ENCODE results near the gene TP53.
"Not testable (repeated sequence)": the region's sequence is repeated elsewhere in the genome, so short reads cannot be mapped to it uniquely, and the experiment has no call there.

TP53 gene

DNA sequence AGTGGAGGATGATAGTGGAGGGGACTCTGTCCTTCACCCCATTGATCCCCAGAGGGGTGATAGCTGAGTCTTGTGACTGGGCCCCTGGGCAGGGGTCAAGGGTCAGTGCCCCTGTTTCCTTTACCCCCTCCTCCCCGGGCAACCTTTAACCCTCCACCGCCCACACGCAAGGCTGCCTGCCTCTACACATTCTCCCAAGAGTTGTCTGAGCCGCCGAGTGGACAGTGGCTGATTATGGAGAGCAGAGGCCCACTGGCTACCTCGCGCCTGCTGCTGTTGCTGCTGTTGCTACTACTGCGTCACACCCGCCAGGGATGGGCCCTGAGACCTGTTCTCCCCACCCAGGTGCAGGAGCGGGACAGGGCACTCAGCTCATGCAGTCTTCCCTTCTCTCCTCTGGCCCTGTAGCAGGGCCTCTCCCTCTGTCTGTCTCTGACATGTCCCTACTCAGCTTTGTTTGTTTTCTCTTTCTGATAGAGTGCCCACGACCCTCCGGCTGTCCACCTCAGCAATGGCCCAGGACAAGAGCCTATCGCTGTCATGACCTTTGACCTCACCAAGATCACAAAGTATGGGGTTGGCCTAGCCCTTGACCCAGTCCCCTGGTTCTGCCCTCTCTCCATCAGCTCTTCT lies 57.2 kb downstream of the TP53 start, which contains the start of gene SHBG:
SHBG (plus strand) TSS at position 197 of the 633 bp plus-strand sequence; CDS start at position 235, 38 bp downstream.
- no peak for DNase-seq

GRCh38 chr17:7627250-7628121 lies 59.8 kb downstream of the TP53 start, which contains the start of gene SAT2:
Gene SAT2, minus strand, starts transcription at chr17:7627821. Its CDS starts 186 bp downstream, at chr17:7627635.
- DNase-seq = peak; percentile 89

- no peak for DNase-seq
Observed at GRCh38 chr17:7626956-7627249, 60.4 kb downstream of the TP53 start.

DNA sequence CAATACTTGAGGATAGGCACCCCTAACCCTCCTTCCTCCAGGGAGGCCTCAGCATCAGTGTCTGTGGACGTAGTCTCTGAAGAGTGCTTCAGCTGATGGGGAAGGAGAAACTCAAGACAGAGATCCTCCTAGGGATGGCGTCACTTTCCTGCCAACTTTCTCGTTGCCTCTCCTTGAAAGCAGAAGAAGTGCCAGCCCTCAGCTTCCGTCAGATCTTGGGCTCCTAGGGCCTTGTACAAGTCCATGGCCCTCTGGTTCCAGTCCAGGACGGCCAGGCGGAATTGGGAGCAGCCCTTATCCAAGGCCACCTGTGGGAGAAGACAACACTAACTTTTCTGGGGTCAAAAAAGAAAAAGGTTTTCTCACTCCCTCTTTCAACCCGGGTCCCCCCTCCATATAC lies 61.0 kb downstream of the TP53 start:
- no peak for DNase-seq

DNA sequence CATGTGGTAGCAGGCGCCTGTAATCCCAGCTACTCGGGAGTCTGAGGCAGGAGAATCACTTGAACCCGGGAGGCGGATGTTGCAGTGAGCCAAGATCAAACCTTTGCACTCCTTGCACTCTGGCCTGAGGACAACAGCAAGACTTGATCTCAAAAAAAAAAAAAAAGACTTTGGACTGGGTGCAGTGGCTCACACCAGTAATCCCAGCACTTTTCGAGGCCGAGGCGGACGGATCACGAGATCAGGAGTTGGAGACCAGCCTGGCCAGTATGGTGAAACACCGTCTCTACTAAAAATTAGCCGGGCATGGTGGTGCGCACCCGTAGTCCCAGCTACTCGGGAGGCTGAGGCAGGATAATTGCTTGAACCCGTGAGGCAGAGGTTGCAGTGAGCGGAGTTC lies 61.5 kb downstream of the TP53 start:
- not testable (repeated sequence) for DNase-seq

- no peak for DNase-seq
Observed at GRCh38 chr17:7623661-7624060, 63.6 kb downstream of the TP53 start.

DNA sequence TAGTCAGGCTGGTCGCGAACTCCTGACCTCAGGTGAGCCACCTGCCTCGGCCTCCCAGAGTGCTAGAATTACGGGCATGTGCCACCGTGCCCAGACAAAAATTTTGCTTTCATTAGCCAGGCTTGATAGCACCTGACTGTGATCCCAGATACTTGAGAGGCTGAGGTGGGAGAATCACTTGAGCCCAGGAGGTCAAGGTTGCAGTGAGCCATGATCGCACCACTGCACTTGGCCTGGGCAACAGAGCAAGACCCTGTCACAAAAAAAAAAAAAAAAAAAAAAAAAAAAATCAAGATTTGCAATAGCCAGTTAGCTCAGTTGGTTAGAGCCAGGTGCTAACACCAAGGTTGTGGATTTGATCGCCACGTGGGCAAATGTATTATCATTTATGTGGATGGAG lies 66.5 kb downstream of the TP53 start:
- DNase-seq = no peak

DNA sequence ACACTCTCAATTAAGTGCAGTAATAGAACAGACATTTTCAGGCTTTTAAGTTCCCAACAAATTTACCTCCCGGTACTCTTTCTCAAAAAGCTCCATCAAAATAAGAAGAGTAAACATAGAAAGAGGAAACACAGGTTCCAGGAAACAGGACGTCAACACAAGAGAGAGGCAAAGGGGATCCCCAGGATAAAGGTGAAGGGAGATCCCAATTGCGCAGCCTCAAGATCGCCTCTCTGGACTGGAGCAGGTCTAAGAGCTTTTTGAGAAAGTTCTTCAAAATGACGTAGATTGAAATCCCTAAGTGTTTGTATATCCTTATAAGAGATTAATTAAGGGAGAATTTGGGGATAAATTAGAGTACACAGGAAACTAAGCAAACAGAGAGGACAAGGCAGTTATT lies 68.7 kb downstream of the TP53 start:
- DNase-seq = no peak

All from stimulated activated naive CD4-positive, alpha-beta T cell treated with Interleukin-2 at 50 U/mL for 16 hours (primary cell).